Measurements from ENCODE around the gene FES.
A peak's percentile ranks its signal among the peaks of the same experiment; 100 is the strongest.
"Not testable (repeated sequence)": the region's sequence is repeated elsewhere in the genome, so short reads cannot be mapped to it uniquely, and the experiment has no call there.

The FES gene

DNA sequence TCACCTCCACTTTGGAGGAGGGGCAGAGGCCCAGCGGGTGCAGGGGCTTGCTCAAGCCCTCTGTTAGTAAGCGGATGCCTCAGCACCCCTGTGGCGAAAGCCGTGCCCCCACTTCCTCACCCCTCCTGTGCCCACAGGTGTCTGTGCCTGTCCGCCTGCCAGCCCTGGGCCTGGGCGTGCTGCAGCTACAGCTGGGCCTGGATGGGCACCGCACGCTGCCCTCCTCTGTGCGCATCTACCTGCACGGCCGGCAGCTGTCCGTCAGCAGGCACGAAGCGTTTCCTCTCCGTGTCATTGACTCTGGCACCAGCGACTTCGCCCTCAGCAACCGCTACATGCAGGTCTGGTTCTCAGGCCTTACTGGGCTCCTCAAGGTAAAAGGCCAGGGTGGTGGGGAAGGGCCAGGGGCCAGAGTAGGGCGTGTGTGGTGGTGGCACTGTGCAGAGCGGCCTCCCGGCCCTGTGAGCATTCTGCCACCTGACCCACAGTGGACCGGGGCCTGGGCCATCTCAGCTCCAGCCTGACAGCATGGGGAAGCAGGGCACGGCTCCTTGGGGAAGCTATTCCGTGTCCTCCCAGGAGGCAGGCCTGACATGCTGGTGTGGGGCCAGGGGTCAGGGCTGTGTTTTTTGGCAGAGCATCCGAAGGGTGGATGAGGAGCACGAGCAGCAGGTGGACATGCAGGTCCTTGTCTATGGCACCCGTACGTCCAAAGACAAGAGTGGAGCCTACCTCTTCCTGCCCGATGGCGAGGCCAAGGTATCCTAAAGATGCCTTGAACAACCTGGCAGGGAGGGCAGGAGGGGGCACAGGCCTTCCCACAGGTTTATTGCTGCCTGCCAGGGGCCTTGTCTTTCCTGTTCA, 27.8 kb downstream of the FES start:
- DNase-seq: no peak

DNA sequence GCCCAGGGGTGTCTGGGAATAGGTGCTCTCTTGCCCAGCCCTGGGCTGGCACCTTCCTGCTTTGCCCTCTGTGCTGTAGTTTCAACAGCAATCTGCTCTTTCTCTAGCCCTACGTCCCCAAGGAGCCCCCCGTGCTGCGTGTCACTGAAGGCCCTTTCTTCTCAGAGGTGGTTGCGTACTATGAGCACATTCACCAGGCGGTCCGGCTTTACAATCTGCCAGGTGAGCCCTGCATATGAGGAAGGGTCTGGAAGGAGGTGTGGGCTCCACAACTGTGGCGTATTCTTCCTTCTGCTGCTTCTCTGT, 28.4 kb downstream of the FES start:
- DNase-seq: no peak

DNA sequence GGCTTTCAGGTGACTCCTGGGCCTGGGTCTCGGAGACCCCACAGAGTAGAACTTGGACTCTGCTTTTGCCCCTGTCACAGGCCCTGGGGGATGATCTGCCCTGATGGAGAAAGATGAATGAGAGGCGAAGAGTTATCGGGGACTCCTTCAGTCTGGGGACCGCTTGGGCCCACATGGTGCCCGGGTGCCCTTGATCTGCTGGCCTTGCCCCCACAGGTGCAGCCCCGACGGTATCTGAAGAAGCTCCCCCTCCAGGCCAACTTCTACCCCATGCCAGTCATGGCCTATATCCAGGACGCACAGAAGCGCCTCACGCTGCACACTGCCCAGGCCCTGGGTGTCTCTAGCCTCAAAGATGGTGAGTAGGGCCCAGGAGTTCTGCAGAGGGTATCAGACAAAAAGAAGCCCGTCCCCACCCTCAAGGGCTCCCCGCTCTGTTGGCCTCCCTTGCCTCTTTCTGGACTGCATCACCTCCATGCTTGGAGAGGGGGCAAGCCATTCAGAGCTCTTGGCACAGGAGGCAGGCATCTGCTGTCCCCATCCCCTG, 29.2 kb downstream of the FES start:
- no peak for DNase-seq

DNA sequence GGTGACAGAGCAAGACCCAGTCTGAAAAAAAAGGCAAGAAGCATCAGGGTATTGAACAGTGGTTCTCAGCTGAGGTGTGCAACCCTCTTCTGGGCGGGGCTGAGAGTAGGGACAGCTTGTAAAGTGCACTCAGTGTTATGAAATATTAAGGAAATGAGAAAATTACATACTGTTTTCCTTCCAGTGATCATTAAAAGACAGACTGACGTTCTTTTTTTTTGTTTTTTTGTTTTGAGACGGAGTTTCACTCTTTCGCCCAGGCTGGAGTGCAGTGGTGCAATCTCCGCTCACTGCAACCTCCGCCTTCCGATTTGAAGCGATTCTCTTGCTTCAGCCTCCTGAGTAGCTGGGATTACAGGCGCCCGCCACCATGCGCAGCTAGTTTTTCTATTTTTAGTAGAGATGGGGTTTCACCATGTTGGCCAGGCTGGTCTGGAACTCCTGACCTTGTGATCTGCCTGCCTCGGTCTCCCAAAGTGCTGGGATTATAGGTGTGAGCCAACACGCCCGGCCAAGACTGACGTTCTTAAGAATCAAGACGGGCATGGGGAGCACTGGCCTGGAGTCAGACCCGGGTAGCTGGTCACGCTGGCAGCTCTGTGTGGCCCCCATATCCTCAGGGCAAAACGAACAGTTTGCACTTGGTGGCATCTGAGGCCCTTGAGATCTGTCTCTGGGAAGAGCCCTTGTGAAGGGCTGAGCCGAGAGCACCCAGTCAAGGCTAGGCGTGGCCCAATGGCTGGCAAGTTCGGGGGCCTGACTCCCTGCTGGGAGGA, 30.2 kb downstream of the FES start:
- no peak for DNase-seq

DNA sequence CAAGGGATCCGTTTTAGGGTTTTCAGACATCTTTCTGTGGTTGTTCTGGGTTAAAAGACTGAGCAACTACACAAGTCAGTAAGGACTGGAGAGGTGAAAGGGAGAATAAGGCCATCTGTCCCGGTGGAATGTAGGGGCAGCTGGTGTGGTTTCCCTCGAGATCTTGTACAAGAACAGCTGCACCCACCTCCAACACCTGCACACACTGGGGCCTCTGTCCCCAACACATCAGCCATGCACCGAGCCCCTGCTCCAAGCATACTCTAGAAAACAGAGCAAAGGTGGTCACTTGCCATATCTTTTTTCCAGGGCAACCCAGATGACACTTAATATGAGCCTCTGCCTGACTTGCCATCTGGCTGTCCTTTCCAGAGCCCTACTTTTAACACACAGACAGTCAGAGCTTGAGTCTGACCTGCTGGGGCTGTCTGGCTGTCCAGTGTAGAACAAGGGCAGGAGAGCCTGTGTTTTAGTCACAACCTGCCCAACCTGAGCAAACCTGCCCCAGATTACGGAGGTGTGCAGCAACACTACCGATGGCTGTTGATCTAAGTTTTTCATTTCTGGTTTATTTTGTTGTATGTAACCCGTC, 31.0 kb downstream of the FES start:
- DNase-seq: no peak

DNA sequence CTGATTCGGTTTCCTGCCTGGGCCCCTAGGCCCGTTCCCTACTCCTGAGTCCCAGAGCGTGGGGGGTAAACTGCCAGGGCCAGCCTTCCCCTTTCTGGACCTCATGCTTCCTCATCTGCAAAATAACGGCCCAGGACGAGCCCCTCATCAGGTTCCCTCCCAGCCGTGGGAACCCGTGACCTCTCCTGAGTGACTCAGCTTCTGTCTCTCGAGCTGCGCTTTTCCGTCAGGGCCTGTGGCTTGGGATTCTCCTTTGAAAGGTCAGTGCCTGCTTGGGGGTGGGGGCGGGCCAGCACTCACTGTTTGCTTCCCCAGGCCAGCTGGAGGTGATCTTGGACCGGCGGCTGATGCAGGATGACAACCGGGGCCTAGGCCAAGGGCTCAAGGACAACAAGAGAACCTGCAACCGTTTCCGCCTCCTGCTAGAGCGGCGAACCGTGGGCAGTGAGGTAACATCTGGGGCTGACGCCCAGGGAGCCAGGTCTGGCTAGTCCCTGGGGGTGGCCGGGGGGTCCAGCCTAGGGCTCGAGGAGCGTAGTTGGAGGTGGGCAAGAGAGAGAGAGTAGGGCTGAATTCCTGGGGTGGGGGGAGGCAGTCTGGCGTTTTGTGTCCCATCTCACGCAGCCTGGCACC, 31.6 kb downstream of the FES start:
- DNase-seq: no peak

DNA sequence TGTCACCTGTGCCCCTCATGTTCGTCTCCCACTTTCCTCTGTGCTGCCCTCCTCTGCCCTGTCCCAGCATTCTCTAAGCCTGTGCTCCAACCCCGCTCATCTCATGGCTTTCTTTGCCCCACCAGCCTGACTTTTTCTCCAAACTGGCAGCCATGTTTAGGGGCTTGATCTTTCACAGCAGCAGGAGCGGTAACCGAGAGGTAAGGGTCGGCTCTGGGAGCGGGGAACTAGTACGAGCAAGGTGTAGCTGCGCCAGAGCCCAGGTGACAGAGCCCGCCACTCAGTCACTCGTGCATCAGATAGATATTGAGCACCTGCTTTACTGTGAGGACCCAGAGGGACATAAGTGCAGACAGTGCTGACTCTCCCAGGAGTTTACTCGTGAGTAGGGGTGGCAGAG, 32.2 kb downstream of the FES start:
- no peak for DNase-seq

DNA sequence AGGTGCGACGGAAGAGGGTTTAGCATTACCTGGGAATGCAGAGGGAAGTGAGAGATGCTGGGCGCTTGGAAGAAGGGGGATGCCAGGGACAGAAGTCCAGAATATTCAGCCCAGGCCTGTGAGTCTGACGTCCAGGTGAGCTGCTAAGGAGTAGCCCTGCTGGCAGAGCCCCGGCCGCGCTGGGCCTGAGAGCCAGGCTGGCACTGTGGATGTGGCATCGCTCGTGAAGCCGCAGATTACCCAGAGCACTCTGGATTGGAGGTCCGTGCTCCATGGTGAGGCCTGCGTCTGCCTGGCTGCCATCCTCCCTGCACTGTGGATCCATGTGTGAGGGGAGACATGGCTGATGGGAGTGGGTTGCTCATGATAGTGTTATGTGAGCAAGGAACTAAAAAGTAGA, 33.3 kb downstream of the FES start:
- DNase-seq: no peak

DNA sequence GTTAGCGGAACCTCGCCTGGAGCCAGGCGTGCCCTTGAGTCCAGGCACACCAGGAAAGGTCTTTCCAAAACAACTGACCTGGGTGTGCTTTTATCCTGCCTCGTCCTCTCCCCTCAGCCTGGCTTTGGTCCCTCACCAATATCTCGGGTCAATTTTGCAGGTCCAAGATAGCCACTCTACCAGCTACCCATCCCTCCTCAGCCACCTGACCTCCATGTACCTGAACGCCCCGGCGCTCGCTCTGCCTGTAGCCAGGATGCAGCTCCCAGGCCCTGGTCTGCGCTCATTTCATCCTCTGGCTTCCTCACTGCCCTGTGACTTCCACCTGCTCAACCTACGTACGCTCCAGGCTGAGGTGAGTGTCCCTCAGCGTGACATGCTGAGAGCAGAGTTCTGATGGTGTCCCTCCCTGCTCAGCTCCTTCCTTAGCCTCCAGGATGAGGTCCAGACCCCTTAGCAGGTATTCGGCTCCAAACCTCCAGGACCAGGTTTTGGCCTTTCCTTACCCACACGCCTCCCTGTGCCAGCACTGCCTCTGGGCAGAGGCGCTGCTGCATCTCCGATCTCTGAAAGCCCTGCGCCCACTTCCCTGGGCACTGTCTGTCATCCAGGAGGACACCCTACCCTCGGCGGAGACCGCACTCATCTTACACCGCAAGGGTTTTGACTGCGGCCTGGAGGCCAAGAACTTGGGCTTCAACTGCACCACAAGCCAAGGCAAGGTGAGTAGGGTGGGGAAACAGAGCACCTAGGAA, 33.9 kb downstream of the FES start:
- no peak for DNase-seq

DNA sequence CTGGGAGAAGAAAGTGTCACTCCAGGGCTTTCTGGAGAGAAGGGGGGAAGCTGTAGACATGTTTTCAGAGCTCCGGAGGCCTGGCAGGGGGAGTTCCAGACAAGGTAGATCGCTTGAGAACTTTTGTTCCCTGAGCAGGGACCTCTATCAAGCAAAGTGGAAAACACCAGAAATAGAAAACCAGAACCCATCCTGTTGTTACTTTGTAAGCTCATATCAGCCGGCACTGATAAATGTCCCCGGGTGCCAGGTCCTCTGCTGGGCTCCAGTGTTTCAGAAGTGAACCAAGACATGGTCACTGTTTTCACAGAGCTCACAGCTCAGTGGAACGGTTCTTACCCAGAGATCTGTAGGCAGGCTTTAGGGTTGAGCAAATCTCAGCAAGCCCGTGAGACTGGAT, 34.5 kb downstream of the FES start:
- DNase-seq: no peak

DNA sequence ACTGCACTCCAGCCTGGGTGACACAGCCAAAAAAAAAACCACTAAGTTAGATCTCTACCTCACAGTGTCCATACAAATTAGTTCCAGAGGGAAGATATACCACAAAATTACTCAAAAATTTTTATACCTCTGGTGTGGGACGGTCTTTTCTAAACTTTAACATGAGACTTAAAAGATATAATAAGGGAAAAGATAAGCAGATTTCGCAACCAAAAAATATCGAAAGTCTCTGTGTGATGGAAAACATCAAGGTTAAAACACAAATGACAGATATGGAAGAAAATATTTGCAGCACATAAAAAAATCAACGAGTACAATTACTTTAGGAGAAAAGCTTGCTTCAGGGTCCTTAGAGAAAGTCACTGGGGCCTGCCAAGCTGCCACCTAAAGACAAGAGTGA, 37.6 kb downstream of the FES start:
- no peak for DNase-seq

DNA sequence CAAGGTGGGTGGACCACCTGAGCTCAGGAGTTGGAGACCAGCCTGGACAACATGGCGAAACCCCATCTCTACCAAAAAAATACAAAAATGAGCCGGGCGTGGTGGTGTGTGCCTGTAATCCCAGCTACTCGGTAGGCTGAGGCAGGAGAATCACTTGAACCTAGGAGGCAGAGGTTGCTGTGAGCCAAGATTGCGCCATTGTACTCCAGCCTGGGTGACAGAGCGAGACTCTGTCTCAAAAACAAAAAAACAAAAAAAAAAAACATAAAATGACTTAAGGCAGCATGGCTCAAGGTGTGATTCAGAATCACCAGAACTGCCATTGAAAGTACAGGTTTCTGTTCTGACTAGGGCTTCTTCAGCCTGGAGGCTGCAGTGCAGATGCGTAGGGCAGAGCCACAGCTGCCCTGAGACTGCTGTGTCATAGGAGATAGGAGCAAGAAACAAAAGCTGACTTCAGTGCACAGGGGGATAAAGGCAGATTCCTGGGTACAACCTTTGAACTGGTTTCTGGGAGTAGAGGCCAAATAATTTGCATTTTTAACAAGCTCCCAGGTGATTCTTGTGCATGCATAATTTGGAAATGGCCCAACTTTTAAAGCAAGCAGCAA, 38.5 kb downstream of the FES start:
- DNase-seq: peak; percentile 54

DNA sequence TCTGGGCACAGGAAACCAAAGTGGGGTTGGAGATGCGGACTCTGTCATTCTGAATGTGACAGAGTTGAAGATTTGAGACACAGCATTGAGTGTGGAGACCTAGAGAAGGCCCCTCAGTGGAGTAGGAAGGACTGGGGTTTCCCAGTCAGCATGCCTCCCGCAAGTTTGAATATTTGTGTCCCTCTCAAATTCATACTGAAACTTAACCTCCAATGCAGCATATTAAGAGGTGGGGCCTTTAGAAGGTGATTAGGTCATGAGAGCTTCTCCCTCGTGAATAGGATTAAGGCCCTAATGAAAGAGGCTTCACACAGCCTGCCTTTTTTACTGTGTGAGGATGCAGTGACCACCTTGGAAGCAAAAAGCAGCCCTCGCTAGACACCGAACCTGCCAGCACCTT, 40.1 kb downstream of the FES start:
- DNase-seq: no peak

DNA sequence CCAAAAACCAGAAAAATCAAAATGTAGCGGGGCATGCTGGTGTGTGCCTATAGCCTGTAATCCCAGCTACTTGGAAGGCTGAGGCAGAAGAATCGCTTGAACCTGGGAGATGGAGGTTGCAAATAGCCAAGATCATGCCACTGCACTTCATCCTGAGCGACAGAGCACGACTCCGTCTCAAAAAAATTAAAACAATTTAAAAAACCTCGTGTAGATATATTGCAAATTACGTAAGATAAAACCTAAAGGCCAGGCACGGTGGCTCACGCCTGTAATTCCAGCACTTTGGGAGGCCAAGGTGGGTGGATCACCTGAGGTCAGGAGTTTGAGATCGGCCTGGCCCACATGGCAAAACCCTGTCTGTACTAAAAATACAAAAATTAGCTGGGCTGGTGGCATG, 42.5 kb downstream of the FES start:
- not testable (repeated sequence) for DNase-seq

DNA sequence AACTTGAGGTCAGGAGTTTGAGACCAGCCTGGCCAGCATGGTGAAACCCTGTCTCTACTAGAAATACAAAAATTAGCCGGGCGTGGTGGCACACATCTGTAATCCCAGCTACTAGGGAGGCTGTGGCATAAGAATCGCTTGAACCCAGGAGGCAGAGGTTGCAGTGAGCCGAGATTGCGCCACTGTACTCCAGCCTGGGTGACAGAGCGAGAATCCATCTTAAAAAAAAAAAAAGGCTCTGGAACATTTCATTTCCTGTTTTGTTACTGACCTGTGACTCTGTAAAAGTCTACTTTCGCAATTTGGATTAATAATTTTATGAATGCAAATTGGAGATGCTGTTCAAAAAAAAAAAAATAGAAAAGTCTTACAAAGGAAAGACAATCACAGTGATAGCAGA, 43.8 kb downstream of the FES start:
- DNase-seq: not testable (repeated sequence)

DNA sequence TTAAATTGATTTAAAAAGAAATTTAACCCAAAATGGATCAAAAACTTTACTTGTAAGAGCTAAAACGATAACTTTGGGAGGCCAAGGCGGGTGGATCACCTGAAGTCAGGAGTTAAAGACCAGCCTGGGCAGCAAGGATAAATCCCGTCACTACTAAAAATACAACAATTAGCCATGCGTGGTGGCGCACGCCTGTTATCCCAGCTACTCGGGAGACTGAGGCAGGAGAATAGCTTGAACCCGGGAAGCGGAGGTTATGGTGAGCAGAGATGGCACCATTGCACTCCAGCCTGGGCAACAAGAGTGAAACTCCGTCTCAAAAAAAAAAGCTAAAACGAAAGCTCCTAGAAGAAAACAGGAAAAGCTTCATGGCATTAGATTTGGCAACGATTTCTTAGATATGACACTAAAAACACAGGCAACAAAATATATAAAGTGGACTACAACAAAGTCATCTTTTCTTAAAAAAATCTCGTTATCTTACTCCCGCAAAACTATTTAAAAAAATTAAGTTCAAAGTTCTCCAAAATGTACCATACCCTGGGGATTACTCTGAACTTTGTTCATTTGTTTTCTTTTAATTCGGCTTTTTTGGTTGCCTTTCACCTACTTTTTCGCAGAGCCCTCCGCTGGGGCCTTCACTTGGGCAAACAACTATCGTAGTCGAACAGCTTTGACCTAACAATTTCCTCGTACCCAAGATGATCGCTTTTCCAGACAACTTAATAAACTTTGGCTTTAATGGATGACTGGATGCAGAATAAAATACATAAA, 45.1 kb downstream of the FES start:
- no peak for DNase-seq

DNA sequence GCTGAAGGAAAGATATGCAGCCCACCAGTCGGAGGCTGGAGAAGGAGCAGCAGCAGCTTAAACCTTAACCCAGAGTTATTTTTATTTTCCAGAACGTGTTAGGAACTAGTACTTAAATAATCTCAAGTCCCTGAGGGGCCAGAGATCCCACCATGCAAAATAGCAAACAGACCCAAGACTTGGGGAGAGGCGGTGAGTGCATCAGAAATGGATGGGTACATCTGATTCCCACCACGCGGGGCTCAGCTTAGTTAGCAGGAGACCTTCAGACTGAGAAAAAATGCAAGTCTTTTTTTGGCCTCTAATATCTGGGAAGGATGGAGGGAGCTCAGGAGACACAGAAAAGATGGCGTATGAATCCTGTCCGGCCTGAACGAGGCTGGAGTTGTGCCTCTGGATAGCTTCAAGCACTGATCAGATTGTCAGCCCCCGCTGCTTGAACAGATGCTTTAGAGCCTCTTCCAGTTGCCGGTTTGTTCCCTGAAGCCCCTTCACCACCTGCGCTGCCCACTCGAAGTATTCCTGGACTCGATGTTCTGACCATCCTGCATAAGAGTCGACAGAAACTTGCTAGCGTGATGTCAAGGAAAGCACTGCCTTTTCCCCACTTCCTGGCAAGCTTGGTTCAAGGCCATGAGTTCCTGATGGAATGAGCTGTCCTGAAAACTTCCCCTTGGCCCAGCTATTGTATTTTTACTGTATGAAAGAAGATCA, 46.7 kb downstream of the FES start:
- peak; percentile 47 for DNase-seq

DNA sequence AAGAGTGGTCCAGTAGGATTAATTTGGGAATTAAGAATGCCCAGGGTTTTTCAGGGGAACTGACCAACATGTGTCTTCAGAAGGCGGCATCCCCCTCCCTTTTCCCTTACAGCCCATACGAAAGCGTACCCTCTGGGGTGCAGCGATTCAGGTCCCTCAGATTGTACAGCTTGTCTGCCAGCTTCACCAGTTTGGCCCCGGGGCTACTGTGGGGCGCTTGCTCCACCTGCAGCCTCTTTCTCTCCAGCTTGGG, 47.2 kb downstream of the FES start:
- DNase-seq: no peak

DNA sequence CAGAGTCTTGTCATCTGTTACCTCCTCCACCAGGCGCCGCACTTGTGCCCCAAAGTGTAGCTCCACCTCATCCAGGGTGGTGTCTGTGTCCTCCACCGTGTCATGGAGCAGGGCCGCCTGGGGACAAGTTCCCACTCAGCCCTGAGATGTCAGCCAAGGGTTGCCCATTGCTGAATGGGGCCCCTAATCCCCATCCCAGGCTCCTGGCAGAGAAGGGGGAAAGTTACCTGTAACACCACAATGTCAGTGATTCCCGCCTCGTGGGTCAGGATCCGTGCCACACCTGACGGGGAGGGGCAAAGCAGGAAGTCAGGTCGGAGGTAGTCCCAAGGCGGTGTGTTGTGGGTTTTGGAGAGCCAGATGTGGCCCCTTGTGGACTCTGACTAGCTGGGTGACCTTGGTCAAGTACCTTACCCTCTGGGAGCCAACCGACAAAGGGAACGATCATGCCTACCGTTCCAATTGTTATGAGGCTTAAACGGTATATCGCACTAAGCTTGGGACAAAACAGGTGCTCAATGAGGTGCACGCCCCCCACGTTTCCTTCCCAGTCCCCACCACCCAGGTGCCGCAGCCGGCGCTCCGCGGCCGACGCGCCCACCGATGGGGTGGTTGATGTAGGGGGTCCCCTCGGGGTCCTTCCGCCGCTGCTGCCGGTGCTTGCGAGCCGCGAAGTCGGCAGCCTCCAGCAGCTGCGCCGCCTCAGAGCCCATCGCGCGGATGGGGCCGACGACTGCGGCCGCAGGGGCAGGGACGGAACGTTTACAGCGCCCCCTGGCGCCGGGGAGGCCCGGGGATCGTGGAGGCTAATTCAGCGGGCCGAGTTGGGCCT, 47.7 kb downstream of the FES start, which contains the start of gene HDDC3:
TSS of gene HDDC3 (minus strand) at position 722 of the 832 bp plus-strand sequence. CDS start at position 713, 9 bp downstream.
- DNase-seq: peak; percentile 98

DNA sequence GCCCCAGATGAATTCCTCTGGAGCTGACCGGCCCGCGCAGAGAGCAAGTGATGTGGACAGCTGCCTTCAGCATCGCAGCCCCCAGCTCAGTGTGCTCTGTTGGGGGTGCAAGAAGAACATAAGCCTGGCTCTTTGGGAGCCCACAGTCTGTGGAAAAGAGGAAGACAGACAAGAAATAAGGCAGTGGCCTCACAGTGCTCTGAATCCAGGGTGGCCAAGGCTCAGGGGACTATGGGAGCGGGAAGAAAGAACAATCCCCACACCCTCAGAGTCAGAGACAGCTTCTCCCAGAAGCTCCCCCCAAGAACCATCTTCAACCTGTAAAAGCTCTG, 48.3 kb downstream of the FES start:
- DNase-seq: no peak
